Mesothelial cell of epicardium (in vitro differentiated cells): ENCODE measurements around the gene ABCD3. TPM values are rescaled to one million over a fixed set of nuclear protein-coding genes. Genes with fewer than 3 reads are reported as not detected.
A peak's percentile ranks its signal among the peaks of the same experiment; 100 is the strongest.
"Not testable (repeated sequence)": the region's sequence is repeated elsewhere in the genome, so short reads cannot be mapped to it uniquely, and the experiment has no call there.

Experiments used
- DNase-seq, 2 experiments: peaks; one replicate each; pipeline ENCODE4 v3.0.0; 2021; ENCODE audit warnings: low spot score in 2 of 2; ENCODE audit not compliant: unreplicated experiment in 2 of 2
- H3K27ac Mint-ChIP-seq: 2 replicates; pipeline ENCODE4 v1.8.0; 2021; ENCODE audit warnings: mixed read lengths
- H3K27me3 Mint-ChIP-seq: 2 replicates; pipeline ENCODE4 v1.8.0; 2021; ENCODE audit warnings: low read depth, mixed read lengths
- H3K36me3 Mint-ChIP-seq: 2 replicates; pipeline ENCODE4 v1.8.0; 2021; ENCODE audit warnings: mixed read lengths
- H3K4me1 Mint-ChIP-seq: 2 replicates; pipeline ENCODE4 v1.8.0; 2021; ENCODE audit warnings: mixed read lengths
- H3K4me3 Mint-ChIP-seq: 2 replicates; pipeline ENCODE4 v1.8.0; 2021; ENCODE audit warnings: mild to moderate bottlenecking, moderate library complexity, mixed read lengths
- H3K9me3 Mint-ChIP-seq: 2 replicates; pipeline ENCODE4 v1.8.0; 2021; ENCODE audit warnings: mixed read lengths
- CTCF ChIP-seq: fragments of 200-600 bp; sonication (generic); IDR thresholded peaks from one replicate; pipeline ENCODE4 v1.5.0; 2021; ENCODE audit warnings: antibody characterized with exemption; ENCODE audit not compliant: unreplicated experiment
- total RNA-seq: library from RNA; stranded (reverse); gene quantifications from 3 replicates; pipeline ENCODE4 v1.2.1, GENCODE V29; 2021

Gene ABCD3
- total RNA-seq, 1 donor from 2014 or later = 38.2 TPM

DNA sequence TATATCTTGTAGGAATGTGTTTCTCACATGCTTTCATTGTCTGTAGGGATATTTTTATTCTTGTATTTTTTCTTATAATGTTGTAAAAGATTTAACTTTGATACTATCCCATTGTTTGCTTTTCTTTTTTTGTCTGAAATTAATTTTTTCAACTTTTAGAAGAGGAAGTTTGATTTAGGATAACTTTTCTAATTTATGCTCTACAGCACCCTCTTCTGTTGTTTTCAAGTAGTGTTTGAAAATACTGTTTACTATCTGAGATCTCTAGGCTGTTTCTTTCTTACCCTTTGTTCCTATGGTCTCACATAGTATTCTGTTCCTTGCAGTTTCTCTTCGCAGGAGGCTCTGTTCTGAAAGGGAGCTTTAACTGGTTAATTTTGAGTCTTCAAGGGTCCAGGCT lies 21.9 kb downstream of the ABCD3 start:
- Mint-ChIP-seq H3K36me3 (peaks cover 63% of the 10 kb centered on the region), H3K4me1 (no peaks in the 10 kb centered on the region), H3K9me3 (peaks cover 63% of the 10 kb centered on the region), H3K27me3 (no peaks in the 10 kb centered on the region), H3K4me3 (no peak overlapping the region), H3K27ac (no peak overlapping the region)
- TF ChIP-seq CTCF = peak; percentile 46
- no peak for DNase-seq

- DNase-seq, H3K27me3 Mint-ChIP-seq, H3K4me3 Mint-ChIP-seq, H3K27ac Mint-ChIP-seq, H3K4me1 Mint-ChIP-seq: not testable (repeated sequence)
- Mint-ChIP-seq H3K9me3 (peaks cover 66% of the 10 kb centered on the region), H3K36me3 (peaks cover 71% of the 10 kb centered on the region)
These were observed 24.9 kb downstream of the ABCD3 start for GRCh38 chr1:94443067-94443466.

GRCh38 chr1:94444819-94445218 lies 26.6 kb downstream of the ABCD3 start:
- H3K4me1 Mint-ChIP-seq, H3K4me3 Mint-ChIP-seq, H3K27me3 Mint-ChIP-seq, H3K27ac Mint-ChIP-seq, DNase-seq: not testable (repeated sequence)
- peaks cover 80% of the 10 kb centered on the region for H3K36me3 Mint-ChIP-seq
- H3K9me3 Mint-ChIP-seq = peaks cover 84% of the 10 kb centered on the region

DNA sequence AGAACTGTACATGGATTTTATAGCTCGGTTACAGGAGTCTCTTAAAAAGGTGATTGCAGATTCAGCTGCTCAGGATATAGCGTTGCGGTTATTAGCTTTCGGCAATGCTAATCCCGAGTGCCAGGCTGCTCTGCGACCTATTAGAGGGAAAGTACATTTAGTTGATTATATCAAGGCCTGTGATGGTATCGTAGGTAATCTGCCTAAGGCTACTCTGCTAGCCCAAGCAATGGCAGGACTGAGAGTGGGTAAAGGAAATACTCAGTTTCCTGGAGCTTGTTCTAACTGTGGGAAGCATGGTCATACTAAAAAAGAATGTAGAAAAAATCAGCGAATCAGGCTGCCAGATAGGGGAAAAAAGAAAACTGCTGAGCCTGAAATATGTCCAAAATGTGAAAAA lies 27.5 kb downstream of the ABCD3 start:
- Mint-ChIP-seq H3K9me3 (peaks cover 85% of the 10 kb centered on the region), H3K36me3 (peaks cover 82% of the 10 kb centered on the region)
- DNase-seq, H3K27me3 Mint-ChIP-seq, H3K4me1 Mint-ChIP-seq, H3K4me3 Mint-ChIP-seq, H3K27ac Mint-ChIP-seq: not testable (repeated sequence)

DNA sequence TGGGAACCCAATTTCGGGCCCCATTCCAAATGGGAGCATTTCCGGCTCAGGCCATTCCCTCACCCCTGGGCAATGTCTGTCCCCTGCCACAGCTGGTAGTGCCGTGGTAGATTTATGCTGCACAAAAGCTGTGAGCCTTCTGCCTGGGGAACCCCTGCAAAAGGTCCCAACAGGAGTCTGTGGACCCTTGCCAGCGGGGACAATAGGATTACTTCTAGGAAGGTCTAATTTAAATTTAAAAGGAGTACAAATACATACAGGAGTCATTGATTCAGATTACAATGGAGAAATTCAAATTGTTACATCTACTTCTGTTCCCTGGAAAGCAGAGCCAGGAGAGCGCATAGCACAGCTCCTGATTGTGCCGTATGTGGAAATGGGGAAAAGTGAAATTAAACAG lies 28.0 kb downstream of the ABCD3 start:
- H3K27ac Mint-ChIP-seq, H3K4me1 Mint-ChIP-seq, H3K27me3 Mint-ChIP-seq, H3K4me3 Mint-ChIP-seq, DNase-seq: not testable (repeated sequence)
- Mint-ChIP-seq H3K36me3 (peaks cover 83% of the 10 kb centered on the region), H3K9me3 (peaks cover 88% of the 10 kb centered on the region)

GRCh38 chr1:94448741-94449140 lies 30.6 kb downstream of the ABCD3 start:
- Mint-ChIP-seq H3K9me3 (peaks cover 77% of the 10 kb centered on the region), H3K36me3 (peaks cover 78% of the 10 kb centered on the region)
- H3K4me1 Mint-ChIP-seq, H3K4me3 Mint-ChIP-seq, H3K27ac Mint-ChIP-seq, H3K27me3 Mint-ChIP-seq, DNase-seq: not testable (repeated sequence)

DNA sequence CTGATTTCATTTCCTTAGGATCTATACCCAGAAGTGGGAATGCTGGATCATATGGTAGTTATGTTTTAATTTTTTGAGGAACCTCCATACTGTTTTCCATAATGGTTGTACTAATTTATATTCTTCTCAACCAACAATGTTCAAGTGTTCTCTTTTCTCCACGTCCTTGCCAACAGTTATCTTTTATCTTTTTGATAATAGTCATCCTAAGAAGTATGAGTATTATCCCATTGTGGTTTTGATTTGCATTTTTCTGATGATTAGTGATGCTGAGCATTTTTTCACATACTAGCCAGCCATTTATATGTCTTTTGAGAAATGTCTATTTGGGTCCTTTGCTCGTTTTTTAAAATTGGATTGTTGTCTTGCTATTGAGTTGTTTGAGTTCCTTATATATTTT lies 38.5 kb downstream of the ABCD3 start:
- Mint-ChIP-seq H3K4me1 (no peaks in the 10 kb centered on the region), H3K27ac (no peak overlapping the region), H3K27me3 (no peaks in the 10 kb centered on the region), H3K36me3 (peaks cover 54% of the 10 kb centered on the region), H3K4me3 (no peak overlapping the region), H3K9me3 (peaks cover 37% of the 10 kb centered on the region)
- no peak for DNase-seq
- TF ChIP-seq CTCF = no peak

- Mint-ChIP-seq H3K4me1 (no peaks in the 10 kb centered on the region), H3K36me3 (peaks cover 54% of the 10 kb centered on the region), H3K27ac (no peak overlapping the region), H3K9me3 (peaks cover 30% of the 10 kb centered on the region), H3K27me3 (no peaks in the 10 kb centered on the region), H3K4me3 (no peak overlapping the region)
- no peak for TF ChIP-seq CTCF
- no peak for DNase-seq
These were observed 44.4 kb downstream of the ABCD3 start for GRCh38 chr1:94462606-94463005.
